Inflammatory macrophage treated with lipopolysaccharide for 1 hour (primary cell): ENCODE data around the gene PRAMEF25.
"Not testable (repeated sequence)": the region's sequence is repeated elsewhere in the genome, so short reads cannot be mapped to it uniquely, and the experiment has no call there.

Experiments
- DNase-seq, 2 donors: peaks; one replicate each; pipeline ENCODE4 v3.0.0-alpha.2; 2020 to 2022

The PRAMEF25 gene

DNA sequence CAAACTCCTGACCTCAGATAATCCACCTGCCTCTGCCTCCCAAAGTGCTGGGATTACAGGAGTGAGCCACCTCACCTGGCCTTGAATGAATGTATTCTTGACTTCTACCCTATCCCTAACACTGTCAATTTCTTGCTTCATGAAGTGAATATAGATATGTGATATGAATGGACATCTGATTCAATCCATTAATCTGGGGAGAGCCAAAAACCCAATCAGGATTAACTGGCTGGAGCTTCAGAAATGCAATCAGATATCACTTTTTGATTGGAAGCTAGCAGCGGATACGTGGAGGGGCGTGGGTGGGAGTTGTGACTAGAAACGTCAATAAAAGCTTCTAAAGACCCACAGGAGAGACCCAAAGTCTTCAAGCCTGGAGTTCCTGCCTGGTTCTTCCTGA lies at the start of gene PRAMEF25:
Gene PRAMEF25, plus strand, starts transcription at position 301 of the 400 bp plus-strand sequence. CDS start 2,920 bp downstream, outside the sequence.
- DNase-seq: not testable (repeated sequence)

DNA sequence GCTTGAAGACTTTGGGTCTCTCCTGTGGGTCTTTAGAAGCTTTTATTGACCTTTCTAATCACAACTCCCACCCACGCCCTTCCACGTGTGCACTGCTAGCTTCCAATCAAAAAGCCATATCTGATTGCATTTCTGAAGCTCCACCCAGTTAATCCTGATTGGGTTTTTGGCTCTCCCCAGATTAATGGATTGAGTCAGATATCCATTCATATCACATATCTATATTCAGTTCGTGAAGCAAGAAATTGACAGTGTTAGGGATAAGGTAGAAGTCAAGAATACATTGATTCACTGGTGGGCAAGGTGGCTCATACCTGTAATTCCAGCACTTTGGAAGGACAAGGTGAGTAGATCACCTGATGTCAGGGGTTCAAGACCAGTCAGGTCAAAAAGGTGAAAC lies 14.1 kb upstream of the PRAMEF25 start, which contains the start of gene PRAMEF27:
Gene PRAMEF27, minus strand, starts transcription at position 101 of the 400 bp plus-strand sequence. CDS start 2,916 bp downstream, outside the sequence.
- not testable (repeated sequence) for DNase-seq

DNA sequence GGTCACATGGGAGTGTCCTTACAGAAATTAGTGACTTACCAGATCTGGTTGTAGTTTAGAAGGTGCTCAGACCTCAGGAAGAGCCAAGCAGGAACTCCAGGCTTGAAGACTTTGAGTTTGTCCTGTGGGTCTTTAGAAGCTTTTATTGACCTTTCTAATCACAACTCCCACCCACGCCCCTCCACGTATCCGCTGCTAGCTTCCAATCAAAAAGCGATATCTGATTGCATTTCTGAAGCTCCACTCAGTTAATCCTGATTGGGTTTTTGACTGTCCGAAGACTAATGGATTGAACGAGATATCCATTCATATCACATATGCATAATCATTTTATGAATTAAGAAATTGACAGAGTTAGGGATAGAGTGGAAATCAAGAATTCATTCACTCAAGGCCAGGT lies 46.2 kb downstream of the PRAMEF25 start, which contains the start of gene HNRNPCL2:
Gene HNRNPCL2, minus strand, starts transcription at position 101 of the 400 bp plus-strand sequence. CDS start 454 bp downstream, outside the sequence.
- DNase-seq: not testable (repeated sequence)
